Measurements from ENCODE around the gene ACP1. TPM values are rescaled to one million over a fixed set of nuclear protein-coding genes. Genes with fewer than 3 reads are reported as not detected.

ACP1 gene
- total RNA-seq, 1 donor from 2014 or later: 68.4 TPM

- ATAC-seq (no peak), DNase-seq (no peak)
- peaks cover 71% of the 10 kb centered on the region for H3K36me3 ChIP-seq
- H3K27me3 ChIP-seq: no peaks in the 10 kb centered on the region
- peaks cover 9% of the 10 kb centered on the region for H3K4me1 ChIP-seq
- no peak for TF ChIP-seq CTCF (IDR thresholded peaks at IDR 0.05)
- intact Hi-C loops (cut with DNase I): no loop called here
- H3K9me3 ChIP-seq: no peaks in the 10 kb centered on the region
- H3K27ac ChIP-seq: no peak overlapping the region
- no peak overlapping the region for H3K4me3 ChIP-seq
Measured at GRCh38 chr2:281381-281780, 16.6 kb downstream of the ACP1 start.

GRCh38 chr2:282371-283263 is 17.9 kb downstream of the ACP1 start:
- Histone ChIP-seq H3K27me3 (no peaks in the 10 kb centered on the region), H3K4me3 (no peak overlapping the region), H3K9me3 (no peaks in the 10 kb centered on the region), H3K27ac (no peak overlapping the region), H3K4me1 (peaks cover 9% of the 10 kb centered on the region), H3K36me3 (peaks cover 58% of the 10 kb centered on the region)
- ATAC-seq (no peak), DNase-seq (no peak)
- intact Hi-C loops (cut with DNase I): no loop called here
- no peak for TF ChIP-seq CTCF (IDR thresholded peaks at IDR 0.05)

GRCh38 chr2:283996-284794 is 19.4 kb downstream of the ACP1 start:
- no peak for DNase-seq
- Histone ChIP-seq H3K36me3 (peaks cover 42% of the 10 kb centered on the region), H3K4me1 (peaks cover 11% of the 10 kb centered on the region), H3K4me3 (no peak overlapping the region), H3K27me3 (peaks cover 10% of the 10 kb centered on the region), H3K27ac (no peak overlapping the region), H3K9me3 (no peaks in the 10 kb centered on the region)
- intact Hi-C loops (cut with DNase I): no loop called here
- no peak for ATAC-seq
- no peak for TF ChIP-seq CTCF (IDR thresholded peaks at IDR 0.05)

GRCh38 chr2:284896-285492 is 20.2 kb downstream of the ACP1 start:
- TF ChIP-seq CTCF (IDR thresholded peaks at IDR 0.05): no peak
- no peak overlapping the region for H3K27ac ChIP-seq
- H3K4me1 ChIP-seq: peaks cover 18% of the 10 kb centered on the region
- intact Hi-C loops (cut with DNase I): no loop called here
- no peak overlapping the region for H3K4me3 ChIP-seq
- no peak for DNase-seq
- peaks cover 34% of the 10 kb centered on the region for H3K36me3 ChIP-seq
- peaks cover 10% of the 10 kb centered on the region for H3K27me3 ChIP-seq
- no peak for ATAC-seq
- no peaks in the 10 kb centered on the region for H3K9me3 ChIP-seq

- no peak for TF ChIP-seq CTCF (IDR thresholded peaks at IDR 0.05)
- Histone ChIP-seq H3K27ac (no peak overlapping the region), H3K27me3 (peaks cover 10% of the 10 kb centered on the region), H3K9me3 (no peaks in the 10 kb centered on the region), H3K36me3 (peaks cover 29% of the 10 kb centered on the region), H3K4me3 (no peak overlapping the region), H3K4me1 (peaks cover 18% of the 10 kb centered on the region)
- DNase-seq (no peak), ATAC-seq (no peak)
- intact Hi-C loops (cut with DNase I): no loop called here
Measured at GRCh38 chr2:285531-285930, 20.8 kb downstream of the ACP1 start.
